Erythroblast (primary cell): ENCODE measurements around the gene PHACTR3.

Experiments used
- DNase-seq, 2 experiments: peaks; one replicate each; lab custom pipeline; 2025; lab: John Stamatoyannopoulos, UW
- GATA1 ChIP-seq: IDR thresholded peaks from 2 replicates; pipeline ENCODE4 v1.6.1; 2011; ENCODE audit warnings: low read depth, mild to moderate bottlenecking, control low read depth, low read length, moderate library complexity
- POLR2A ChIP-seq: IDR thresholded peaks from 2 replicates; pipeline ENCODE4 v1.6.1; 2011; ENCODE audit warnings: mild to moderate bottlenecking, low read length

PHACTR3 gene

DNA sequence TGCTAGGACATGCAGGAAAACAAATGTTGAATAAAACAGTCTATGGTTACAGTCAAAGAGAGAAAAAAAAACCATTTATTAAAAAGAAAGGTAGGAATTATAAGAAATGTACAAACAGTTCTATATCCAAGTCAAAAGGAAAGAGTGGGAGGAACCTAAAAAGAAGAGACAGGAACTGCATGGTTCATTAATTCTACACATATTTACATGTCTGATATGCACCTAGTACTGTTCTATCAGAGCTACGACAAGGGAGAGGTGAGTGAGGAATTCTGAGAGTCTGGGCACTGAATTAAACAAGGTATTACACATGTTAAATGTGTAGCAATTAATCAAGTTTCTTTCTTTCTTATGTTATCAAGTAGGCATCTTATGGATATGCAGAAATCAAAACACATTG is 287.2 kb downstream of the PHACTR3 start:
- TF ChIP-seq POLR2A (no peak), GATA1 (no peak)
- no peak for DNase-seq

DNA sequence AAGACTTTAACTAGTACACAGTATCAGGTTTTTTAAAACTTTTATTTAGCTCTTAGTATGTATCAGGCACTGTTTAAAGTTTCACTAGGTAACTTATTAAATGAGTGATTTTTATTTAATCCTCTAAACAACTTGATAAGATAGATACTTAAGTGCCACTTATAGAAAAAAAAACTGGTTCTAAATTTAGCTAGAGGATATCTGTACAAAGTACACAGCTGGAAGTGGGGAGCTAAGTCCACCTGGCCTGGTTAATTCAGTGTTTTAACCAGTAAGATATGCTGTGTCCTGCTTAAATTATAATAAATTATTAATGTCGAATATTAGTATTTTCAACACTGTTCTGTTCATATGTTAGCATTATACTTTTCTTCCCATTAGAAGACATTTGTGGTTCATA is 291.6 kb downstream of the PHACTR3 start:
- DNase-seq, result no peak
- TF ChIP-seq POLR2A (no peak), GATA1 (no peak)
